GM21423 (cell line): ENCODE data around the gene TADA1.
"Not testable (repeated sequence)": the region's sequence is repeated elsewhere in the genome, so short reads cannot be mapped to it uniquely, and the experiment has no call there.

Source experiments
- ATAC-seq: cut with Tn5 transposase; IDR thresholded peaks from one replicate; pipeline ENCODE4 v1.9.1; 2021; ENCODE audit warnings: mild to moderate bottlenecking, moderate library complexity; ENCODE audit not compliant: unreplicated experiment

Gene TADA1

DNA sequence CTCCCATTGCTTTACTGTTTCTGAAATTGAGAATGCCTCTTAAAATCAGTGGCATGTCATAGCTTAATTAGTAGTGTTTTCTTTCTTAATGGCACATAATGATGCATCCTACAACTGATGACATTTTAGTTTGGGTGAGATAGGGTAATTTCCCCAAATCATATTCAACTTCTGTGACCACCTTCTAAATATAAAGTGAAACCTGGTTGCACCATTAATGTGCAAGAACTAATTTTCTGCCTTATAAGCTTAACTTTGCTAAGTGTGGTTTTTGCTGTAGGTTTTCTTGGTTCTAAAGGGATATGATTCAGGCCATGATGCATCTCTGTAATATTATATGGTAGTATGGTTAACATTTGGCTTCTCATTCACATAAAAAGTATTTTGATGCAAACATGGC lies 27.9 kb downstream of the TADA1 start:
- no peak for ATAC-seq

DNA sequence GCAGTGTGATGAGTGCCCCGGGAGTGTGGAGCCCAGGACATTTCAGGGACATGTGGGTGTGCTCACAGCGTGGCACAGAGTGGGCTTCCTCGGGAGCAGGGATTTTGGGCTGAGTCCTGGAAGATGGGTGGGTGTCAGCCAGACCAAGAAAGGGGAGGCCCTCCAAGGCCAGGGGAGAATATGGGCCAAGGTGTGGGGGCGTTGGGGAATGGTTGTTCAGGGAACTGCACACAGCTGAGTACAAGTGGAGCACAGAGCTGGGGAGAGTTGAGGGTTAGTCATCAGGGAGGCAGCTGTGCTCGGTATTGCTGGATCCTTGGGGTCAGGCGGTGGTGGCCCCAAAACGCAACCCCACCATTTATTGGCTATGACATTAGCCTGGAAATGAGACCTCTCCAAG lies 31.3 kb downstream of the TADA1 start:
- no peak for ATAC-seq

DNA sequence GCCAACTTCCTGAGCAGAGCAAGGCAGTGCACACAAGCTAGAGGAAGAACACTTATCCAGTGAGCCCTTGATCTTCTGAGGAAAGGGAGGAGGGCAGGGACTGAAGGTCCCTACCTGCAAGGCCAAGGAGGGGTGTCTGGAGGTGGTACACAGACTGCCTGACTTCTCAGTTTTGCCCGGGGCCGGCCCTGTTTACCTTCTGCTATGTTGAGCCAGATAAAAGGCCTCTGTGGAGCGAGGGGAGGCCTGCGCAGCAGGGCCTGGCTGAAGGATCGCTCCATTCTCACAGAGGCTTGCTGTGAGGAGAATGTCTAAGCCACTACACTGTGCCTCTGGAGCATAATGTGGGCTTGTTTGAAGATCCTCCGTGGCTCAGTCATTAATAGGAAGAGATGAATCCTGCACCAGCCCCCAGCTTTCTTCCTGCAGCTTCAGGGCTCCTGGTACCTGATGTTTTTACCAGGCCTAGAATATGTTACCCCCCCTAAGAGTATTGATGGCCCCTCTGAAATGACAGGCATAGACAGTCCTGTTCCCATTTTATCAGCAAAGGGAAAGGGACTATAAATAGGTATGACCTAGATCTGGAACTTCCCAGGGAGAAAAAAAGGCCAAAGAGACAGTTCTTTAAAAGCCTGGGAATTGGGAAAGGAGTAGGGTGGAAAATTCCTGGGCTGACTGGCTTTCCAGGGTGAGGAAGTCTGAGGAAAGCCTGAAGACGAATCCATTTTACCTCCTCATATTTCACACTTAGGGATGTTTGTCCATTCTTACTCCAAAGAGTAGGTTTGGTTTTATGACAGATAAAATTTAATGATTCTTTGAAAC lies 32.1 kb downstream of the TADA1 start:
- no peak for ATAC-seq

DNA sequence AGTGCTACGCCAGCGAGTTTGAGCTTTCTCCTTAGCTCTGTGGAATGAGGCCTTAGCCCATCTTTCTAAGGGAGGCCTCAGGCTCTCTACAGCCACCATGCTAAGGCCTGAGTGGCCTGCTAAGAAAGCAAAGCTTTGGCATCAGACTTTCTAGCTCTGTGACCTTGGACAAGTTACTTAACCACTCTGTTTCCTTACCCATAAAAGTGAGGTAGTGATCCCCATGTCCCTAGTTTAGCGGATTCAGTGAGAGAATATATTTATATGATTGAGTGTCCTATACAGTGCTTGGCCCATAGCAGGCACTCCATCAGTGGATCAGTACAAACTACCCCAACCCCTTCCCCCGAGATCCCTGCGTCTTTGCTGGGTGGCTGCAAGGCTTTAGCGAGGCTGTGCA lies 32.7 kb downstream of the TADA1 start:
- no peak for ATAC-seq

DNA sequence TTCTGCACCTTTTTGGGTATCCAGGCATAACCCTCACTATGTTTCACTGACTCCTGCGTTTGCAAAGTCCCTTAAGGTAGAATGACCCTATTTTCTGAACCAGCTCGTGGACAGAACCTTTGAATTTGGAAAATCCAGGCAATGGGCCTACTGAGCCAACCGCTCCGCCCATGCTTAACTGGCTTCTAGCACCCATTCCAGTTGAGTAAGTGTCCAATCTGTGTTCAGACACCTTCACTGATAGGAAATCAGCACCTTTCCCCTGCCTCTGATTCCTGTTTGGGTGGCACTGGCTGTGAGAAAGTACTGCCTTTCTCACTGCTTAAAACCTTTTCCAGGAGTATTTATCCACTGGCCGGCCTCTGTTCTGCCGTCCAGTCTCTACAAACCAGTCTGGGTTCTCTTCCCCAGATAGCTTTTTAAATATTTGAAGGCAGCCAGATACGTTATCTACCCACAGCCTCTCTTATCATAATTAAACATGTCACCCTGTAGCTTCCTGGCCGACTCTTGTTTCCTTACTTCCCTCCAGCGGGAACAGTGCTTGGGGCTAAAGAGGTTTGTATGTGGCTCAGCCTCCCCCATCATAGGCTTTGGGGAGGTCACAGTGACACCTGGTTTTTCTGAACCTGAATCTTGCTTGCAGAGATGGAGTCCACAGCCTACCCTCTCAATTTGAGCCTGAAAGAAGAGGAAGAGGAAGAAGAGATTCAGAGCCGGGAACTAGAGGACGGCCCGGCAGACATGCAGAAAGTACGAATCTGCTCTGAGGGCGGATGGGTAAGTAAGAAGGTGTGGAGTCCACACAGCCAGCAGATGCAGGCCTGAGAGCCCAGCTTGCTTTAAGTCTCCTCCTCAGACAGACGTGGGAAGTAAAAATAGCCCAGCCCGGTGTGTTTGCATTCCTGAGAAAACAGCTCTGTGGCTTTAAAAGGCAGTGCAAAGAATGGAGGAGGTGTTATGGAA lies 35.5 kb downstream of the TADA1 start:
- no peak for ATAC-seq

DNA sequence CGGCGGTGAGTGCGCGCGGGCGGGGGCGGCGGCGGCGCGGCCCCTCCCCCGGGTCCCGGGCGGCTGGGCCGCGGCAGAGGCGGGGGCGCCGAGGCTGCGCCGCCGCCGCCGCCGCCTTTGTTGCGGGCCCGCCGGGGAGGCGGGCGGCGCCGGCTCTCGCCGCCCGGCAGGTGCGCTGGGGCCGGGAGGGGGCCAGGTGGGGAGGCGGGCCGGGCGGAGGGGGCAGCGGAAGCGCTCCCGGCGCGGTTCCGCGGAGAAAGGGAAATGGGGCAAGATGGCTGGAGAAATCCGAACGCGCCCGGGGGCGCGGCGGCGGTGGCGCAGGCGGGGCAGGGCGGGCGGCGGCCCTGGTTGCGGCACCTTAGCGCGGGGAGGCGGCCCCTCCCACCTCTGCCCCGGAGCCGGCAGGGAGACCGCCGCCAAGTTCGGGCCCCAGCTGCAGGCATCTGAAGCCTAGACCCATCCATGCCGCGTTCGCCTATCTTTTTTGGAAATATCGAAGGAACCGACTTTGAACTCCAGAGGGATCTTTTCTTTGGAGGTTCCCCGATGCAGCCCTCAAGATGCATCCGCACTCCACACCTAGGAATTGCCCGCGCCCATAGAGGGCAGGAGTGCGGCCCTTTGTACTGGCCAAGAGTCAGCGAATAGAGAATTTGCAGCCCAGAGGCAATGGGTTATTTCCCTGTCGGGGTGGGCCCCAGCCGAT lies 36.3 kb downstream of the TADA1 start:
- ATAC-seq = peak; percentile 30

DNA sequence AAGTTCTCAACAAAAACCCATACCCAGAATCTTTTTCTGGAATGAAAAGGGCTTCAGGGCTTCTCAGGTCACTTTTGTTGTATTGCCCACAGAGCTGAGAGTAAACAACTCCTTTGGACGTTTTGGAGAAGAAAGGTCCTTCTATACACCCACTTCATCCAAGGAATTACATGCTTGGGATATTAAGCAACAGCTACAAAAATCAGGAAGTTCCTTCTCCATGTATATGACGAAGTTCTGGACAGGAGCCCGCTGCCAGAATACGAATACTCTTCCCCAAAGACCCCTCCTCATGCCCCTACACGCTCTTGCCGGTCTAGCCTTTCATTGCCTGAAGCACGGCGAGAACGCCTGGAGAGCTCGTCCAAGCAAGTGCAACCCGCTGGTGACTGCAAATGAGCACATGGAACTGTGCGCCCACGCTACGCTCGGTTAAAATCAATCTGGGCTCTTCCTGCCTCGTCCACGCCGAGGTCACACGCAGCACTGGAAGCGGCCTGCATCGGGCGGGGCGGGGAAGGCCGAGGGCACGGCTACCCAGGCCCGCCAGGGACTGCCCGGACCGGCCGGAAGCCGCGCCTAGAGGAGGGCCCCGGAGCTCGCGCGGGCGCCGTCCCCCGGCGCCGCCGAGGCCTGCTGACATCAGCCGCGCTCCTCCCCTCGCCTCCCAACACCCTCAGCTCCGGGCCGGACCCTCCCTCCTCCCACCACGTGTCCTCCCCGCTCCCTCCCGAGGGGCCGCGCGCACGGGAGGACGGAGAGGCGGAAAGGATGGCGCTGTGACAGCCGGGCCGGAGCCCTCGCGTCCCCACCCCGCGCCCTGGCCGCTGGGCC lies 37.1 kb downstream of the TADA1 start, which contains the start of gene POGK:
Gene POGK, plus strand, starts transcription at position 710 of the 834 bp plus-strand sequence. CDS start 1,482 bp downstream, outside the sequence.
- peak; percentile 96 for ATAC-seq

DNA sequence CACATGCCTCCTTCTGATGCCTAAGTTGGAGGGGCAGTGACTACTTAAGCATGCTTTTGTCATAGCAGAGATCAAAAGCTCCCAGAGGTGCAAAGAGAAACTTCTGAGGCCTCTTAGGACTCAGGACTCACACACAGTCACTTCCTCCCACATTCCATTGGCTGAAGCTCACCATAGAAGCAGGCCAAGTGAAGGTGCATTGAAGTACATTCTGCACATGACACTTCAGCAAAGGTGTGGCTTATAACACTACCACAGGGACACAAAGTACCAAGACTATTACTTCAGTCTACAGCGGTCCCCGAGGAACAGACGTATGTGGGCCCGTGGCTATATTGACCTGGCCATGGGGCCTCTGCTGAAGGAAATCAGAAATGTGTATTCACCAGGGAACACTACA lies 39.3 kb downstream of the TADA1 start:
- ATAC-seq = no peak

DNA sequence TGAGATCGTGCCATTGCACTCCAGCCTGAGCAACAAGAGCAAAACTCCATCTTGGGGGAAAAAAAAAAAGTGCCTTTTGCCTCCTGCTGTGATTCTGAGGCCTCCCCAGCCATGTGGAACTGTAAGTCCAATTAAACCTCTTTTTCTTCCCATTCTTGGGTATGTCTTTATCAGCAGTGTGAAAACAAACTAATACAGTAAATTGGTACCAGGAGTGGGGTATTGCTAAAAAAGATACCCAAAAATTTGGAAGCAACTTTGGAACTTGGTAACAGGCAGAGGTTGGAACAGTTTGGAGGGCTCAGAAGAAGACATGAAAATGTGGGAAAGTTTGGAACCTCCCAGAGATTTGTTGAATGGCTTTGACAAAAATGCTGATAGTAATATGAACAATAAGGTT lies 46.3 kb downstream of the TADA1 start:
- ATAC-seq = not testable (repeated sequence)

DNA sequence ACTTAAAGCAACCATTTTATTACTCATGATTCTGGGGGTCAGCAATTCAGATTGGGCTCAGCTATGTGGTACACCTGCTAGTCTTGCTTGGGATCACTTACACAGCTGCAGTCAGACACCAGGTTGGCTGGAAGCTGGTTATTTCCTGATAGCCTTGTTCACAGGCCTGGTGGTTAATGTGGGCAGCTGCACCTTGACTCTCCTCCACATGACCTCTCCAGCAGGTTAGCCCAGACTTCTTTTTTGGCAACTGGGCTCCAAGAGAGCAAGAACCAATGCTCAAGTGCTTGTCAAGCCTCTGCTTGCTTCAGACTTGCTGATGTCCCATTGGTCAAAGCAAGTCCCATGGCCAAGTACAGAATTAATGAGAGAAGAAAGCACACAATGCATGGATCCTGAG lies 48.6 kb downstream of the TADA1 start:
- no peak for ATAC-seq

DNA sequence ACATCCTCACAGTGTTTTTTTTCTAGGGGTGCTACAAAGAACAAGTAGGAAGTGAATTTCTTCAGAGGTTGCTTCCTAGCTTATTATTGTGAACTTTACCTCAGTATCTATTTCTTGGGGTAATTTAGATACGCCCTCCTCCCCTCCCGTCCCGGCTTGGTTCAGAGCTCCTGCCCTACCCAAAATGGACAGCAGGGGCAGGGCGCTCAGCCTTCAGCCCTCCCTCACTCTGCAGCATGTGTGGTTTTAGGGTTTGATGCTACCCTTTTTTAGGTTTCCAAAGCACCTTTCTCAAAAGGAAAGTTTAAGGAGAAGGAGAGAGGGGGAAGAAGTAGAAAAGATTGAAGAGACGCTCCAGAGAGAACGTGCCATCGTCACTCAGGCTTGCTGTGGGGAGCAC lies 53.7 kb downstream of the TADA1 start:
- ATAC-seq = no peak

DNA sequence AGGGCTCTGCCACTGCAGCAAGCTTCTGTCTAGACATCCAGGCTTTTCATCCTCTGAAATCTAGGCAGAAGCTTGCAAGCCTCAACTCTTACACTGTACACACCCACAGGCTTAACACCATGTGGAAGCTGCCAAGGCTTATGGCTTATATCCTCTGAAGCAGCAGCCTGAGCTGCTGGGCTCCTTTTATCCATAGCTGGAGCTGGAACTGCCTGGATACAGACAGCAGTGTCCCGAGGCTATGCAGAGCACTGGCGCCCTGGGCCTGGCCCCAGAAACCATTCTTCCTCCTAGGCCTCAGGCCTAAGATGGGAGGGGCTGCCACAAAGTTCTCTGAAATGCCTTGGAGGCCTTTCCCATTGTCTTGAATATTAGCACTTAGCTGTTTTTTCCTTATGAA lies 56.1 kb downstream of the TADA1 start:
- ATAC-seq = no peak

DNA sequence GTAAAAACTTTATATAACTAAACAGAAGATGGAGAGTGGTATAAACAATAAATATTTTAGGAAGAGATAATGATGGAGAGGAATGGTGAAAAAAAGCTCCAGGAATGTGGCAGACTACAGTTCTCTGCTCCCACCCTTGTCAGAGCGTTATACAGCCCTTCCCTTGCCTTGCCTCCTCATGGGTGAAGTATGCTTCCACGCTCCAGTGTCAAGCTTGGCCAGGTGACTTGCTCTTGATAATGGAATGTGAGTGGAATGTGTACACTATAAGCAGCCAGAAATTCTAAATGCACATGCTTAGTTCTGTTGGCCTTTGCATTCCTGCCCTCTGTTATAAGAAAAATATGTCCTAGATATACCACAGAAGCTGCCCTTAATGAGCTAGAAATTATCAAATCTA lies 61.5 kb downstream of the TADA1 start:
- no peak for ATAC-seq

DNA sequence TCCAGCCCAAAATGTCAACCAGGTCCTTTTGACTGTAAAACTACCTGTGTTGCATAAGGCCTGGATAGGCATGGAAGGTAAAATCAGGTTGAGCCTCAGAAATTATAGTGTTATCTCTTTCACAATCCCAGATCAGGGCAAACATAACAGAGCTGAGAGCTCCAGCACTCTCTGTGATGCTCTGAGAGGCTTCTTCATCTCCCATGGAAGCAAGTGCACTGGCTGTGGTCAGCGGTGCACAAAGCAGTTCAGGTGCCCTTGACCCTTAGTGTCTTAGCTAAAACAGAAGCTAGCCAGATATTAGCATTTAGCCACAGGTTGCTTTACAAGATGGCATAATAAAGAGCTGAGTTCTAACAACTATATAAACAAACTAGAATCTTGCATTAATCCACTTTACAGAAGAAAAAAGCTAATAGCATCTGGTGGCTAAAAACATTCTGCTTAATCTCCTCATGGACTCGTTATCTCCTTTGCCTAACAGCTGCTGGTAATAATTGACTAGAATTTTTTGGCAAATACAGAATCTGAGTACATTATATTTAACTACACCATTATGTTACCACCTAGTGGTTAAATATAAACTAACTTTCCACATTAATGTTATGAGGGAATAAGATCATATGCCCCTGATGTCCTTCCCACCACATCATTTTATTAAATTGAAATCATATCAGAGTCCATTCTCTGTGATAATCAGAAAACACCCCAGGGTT lies 62.4 kb downstream of the TADA1 start:
- ATAC-seq = no peak

DNA sequence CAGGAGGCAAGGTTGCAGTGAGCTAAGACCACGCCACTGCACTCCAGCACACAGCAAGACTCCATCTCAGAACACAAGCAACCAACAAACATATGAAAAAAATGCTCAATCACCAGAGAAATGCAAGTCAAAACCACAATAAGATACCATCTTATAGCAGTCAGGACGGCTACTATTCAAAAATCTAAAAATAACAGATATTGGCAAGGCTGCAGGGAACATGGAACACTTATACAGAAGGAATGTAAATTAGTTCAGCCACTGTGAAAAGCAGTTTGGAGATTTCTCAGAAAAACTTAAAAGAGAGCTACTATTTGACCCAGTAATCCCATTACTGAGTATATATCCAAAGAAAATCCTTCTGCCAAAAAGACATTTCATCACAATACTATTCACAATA lies 64.4 kb downstream of the TADA1 start:
- no peak for ATAC-seq

DNA sequence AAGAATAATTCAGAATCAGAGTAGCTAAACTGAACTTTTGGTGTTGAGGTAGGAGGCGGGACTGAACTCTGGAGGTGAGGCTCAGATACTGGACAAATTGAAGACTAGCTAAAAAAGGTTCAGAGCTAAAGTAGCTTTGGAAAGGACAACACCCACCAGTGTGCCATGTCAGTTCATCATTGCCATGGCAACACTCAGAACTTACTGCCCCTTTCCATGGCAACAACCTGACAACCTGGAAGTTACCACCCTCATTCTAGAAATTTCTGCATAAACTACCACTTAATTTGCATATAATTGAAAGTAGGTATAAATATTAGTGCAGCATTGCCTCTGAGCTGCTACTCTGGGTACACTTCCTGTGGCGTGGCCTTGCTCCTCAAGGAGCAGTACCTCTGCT lies 67.1 kb downstream of the TADA1 start:
- ATAC-seq = no peak
